ENCODE data around the gene OOSP4B.

Gene OOSP4B

DNA sequence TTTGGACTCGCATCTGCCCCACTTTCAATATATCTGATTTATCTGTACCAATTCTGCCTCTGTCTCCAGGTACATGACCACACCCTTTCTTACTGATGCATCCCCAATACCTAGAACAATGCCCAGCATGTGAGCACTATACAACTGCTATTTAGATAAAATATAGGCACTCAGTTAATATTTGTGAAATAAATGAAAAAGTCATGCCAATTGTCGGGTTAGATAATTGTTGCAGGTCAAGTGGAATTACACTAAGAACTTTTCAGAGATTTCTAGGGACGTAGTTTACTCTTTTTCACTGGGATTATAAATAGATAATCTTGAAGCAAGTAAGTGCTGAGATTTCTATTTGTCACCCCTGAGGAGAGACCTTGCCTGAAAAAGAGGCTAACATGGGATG is 32.6 kb upstream of the OOSP4B start:
- Histone ChIP-seq H3K4me3 (no peak overlapping the region), H3K27ac (no peak overlapping the region)
- TF ChIP-seq, protein P1, sequence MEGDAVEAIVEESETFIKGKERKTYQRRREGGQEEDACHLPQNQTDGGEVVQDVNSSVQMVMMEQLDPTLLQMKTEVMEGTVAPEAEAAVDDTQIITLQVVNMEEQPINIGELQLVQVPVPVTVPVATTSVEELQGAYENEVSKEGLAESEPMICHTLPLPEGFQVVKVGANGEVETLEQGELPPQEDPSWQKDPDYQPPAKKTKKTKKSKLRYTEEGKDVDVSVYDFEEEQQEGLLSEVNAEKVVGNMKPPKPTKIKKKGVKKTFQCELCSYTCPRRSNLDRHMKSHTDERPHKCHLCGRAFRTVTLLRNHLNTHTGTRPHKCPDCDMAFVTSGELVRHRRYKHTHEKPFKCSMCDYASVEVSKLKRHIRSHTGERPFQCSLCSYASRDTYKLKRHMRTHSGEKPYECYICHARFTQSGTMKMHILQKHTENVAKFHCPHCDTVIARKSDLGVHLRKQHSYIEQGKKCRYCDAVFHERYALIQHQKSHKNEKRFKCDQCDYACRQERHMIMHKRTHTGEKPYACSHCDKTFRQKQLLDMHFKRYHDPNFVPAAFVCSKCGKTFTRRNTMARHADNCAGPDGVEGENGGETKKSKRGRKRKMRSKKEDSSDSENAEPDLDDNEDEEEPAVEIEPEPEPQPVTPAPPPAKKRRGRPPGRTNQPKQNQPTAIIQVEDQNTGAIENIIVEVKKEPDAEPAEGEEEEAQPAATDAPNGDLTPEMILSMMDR (IDR thresholded peaks at IDR 0.05) = no peak
- DNase-seq (ENCODE audit: low spot score) = no peak

DNA sequence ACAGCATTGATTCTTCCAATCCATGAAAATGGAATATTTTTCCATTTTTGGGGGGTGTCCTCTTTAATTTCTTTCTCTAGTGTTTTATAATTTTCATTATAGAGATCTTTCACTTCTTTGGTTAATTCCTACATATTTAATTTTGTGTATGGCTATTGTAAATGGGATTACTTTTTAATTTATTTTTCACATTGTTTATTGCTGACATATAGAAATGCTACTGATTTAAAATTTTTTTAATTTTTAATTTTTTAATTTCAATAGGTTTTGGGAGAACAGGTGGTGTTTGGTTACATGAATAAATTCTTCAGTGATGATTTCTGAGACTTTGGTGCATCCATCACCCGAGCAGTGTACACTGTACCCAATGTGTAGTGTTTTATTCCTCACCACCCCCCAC is 26.6 kb upstream of the OOSP4B start:
- no peak overlapping the region for H3K4me3 ChIP-seq
- TF ChIP-seq, protein P1 (IDR thresholded peaks at IDR 0.05) = no peak
- H3K27ac ChIP-seq = no peak overlapping the region
- no peak for DNase-seq (ENCODE audit: low spot score)

DNA sequence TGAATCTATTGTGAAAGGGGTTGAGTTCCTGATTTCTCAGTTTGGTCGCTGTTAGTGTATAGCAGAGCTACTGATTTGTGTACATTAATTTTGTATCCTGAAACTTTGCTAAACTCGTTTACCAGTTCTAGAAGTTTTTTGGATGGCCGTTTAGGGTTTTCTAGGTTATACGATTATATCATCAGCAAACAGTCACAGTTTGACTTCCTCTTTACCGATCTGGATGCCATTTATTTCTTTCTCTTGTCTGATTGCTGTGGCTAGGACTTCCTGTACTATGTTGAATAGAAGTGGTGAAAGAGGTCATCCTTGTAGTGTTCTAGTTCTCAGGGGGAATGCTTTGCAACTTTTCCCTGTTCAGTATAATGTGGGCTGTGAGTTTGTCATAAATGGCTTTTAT is 24.6 kb upstream of the OOSP4B start:
- DNase-seq (ENCODE audit: low spot score) = no peak
- TF ChIP-seq, protein P1 (IDR thresholded peaks at IDR 0.05) = no peak
- Histone ChIP-seq H3K27ac (no peak overlapping the region), H3K4me3 (no peak overlapping the region)

DNA sequence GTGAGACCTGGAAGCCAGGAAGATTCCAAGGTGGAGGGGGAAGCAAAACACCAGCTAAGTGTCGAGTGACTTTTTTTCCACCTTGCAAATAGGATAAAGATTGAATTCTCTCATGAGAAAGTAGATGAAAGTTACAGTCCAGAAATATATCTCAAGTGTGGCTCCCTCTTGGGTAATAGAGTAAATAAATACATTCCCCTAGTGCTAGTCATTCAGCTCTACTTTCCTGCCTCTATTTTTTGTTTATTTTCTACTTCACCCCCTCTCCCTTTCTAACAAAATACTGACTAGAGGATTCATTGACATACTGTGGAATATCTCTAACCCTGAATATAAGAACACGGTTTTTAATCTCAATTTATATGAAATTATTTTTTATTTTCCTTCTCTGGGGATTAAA is 19.2 kb upstream of the OOSP4B start:
- TF ChIP-seq, protein P1 (IDR thresholded peaks at IDR 0.05) = no peak

DNA sequence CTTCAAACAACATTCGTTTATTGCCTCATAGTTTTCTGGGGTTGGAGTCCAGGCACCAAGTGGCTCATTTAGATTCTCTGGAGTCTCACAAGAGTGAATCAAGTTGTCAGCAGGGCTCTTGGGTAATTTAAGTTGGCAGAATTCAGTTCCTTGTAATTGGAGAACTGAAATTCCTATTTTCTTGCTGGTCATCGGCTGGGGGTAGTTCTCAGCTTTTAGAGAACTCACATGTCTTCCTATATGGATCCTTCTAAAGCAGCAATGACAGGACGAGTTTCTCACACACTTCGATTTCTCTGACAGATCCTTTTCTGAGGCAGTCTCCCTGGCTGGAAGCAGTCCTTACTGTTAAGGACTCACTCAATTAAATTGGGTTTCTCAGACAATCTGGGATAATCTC is 17.3 kb upstream of the OOSP4B start:
- TF ChIP-seq, protein P1 (IDR thresholded peaks at IDR 0.05) = no peak
- no peak overlapping the region for H3K4me3 ChIP-seq
- H3K27ac ChIP-seq = no peak overlapping the region
- no peak for DNase-seq (ENCODE audit: low spot score)

More for the DNA sequence above, 19.2 kb upstream of the OOSP4B start:
- H3K4me3 ChIP-seq = no peak overlapping the region
- DNase-seq (ENCODE audit: low spot score) = no peak
- H3K27ac ChIP-seq = no peak overlapping the region

DNA sequence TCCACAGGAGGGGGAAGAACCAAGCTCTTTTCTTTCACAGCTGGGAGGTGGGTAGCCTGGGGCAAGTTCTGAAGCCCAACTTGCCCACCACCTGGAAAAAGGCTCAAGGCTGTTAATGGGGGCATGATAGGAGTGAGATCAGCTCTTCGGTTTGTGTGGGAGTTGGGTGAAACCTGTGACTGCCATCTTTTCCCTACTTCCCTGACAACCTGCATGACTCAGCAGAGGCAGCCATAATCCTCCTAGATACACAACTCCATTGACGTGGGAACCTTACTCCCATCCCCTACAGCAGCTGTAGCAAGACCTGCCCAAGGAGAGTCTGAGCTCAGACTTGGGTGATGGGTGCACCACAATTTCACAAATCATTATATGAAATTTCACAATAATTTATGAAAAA is 13.3 kb upstream of the OOSP4B start:
- no peak overlapping the region for H3K4me3 ChIP-seq
- DNase-seq (ENCODE audit: low spot score) = no peak
- H3K27ac ChIP-seq = no peak overlapping the region
- TF ChIP-seq, protein P1 (IDR thresholded peaks at IDR 0.05) = no peak

DNA sequence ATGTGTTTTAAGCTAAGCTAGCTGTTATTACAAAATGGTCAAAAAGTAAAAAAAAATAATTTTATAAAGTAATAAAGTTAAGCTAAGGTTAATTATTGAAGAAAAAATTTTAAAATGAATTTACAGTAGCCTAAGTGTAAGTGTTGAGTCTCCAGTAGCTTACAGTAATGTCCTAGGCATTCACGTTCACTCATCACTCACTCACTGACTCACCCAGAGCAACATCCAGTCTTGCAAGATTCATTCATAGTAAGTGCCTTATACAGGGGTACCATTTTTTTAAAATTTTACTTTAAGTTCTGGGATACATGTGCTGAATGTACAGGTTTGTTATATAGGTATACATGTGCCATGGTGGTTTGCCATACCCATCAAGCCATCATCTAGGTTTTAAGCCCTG is 11.6 kb upstream of the OOSP4B start:
- no peak overlapping the region for H3K27ac ChIP-seq
- DNase-seq (ENCODE audit: low spot score) = no peak

More for the DNA sequence above, 11.6 kb upstream of the OOSP4B start:
- TF ChIP-seq, protein P1 (IDR thresholded peaks at IDR 0.05) = no peak
- H3K4me3 ChIP-seq = no peak overlapping the region
